ENCODE measurements around the gene RBM20. TPM values are rescaled to one million over a fixed set of nuclear protein-coding genes. Genes with fewer than 3 reads are reported as not detected.

Gene RBM20
- total and polyA plus RNA-seq, 10 of the 15 experiments (the other 5 are each of a cell fraction or from before 2014, with no cell fraction given) = 0.04 to 0.26 (median 0.15) TPM

DNA sequence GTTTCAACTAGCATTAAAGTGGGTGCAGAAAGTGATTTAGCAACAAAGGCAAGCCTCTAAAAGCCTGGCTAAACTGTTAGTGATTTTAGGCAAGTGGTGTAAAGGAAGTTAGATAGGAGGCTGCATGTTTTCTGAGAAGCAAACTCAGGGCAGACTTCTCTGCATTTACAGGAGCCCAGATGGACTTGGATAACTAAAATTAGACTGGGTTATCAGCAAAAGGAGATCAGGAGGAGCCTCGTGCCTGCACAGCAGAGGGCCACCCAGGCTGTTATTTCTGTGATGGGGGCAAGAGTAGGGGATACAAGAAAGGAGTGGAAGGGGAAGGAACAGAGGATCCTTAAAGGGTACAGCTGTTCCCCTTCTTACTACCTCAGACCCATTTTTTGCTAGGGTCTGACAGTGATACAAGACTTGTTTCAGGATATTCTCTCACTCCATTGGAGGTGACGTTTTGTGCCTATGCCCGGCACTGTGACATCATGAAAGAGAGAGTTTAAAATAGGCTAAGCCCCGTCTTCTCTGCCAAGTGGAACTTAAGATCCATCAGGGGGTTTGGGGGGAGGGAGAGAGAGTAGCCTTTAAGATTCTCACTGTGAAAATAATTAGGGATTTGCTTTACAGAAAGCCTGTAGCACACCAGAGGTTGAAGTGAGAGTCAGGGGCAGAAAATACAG lies 178.0 kb downstream of the RBM20 start:
- no peaks in the 10 kb centered on the region for H3K9me3 ChIP-seq (replicated peaks; ENCODE audit: control insufficient read depth, insufficient read depth, low read length)
- no peak overlapping the region for H3K4me2 ChIP-seq (ENCODE audit: control insufficient read depth, insufficient read depth)
- CTCF ChIA-PET = interaction anchor here (0.5 to 1.5 kb wide), 5 partner anchors 12 to 122 kb away, joined by 3 to 9 read pairs (median 4); no protein-coding TSS in a partner anchor
- H3K4me3 ChIP-seq = no peak overlapping the region
- H4K20me1 ChIP-seq (ENCODE audit: control insufficient read depth, insufficient read depth) = no peaks in the 10 kb centered on the region
- DNase-seq (ENCODE audit: low read depth, low spot score) = no peak
- no peak for ATAC-seq
- RAD21 ChIA-PET (ENCODE audit: unreplicated experiment) = interaction anchor here (0.8 to 2.6 kb wide), 7 partner anchors 15 to 68 kb away, joined by 3 to 7 read pairs (median 3); no protein-coding TSS in a partner anchor
- H2AFZ ChIP-seq (ENCODE audit: control insufficient read depth, low read depth, low read length) = no peak overlapping the region
- TF ChIP-seq SMARCA5 (IDR thresholded peaks at IDR 0.05) (no peak), NR2C1 (IDR thresholded peaks at IDR 0.05) (no peak)
- intact Hi-C loops (cut with micrococcal nuclease; ENCODE audit: unreplicated experiment) (no loop called here), in situ Hi-C loops (cut with MboI) (no loop called here)
- FAIRE-seq = no peak
- H3K4me1 ChIP-seq (ENCODE audit: control insufficient read depth, insufficient read depth, low read length) = peaks cover 12% of the 10 kb centered on the region
- no TSS peak for BruUV-seq (replicated peaks)
- SMC1A ChIA-PET (ENCODE audit: uncharacterized antibody, unreplicated experiment) = interaction anchor here (1.4 to 10.8 kb wide), 6 partner anchors 10 to 60 kb away, joined by 3 to 57 read pairs (median 6); no protein-coding TSS in a partner anchor
- no peaks in the 10 kb centered on the region for H3K36me3 ChIP-seq (ENCODE audit: control insufficient read depth in 2 of 2, insufficient read depth in 2 of 2, low read length in 1 of 2)
- 81% methylated on average over 4 of the region's 4 CpGs for WGBS (ENCODE audit: insufficient coverage, insufficient replicate concordance, low lambda C conversion rate, missing lambda C conversion rate)
- POLR2A ChIA-PET = interaction anchor here (0.6 to 1.4 kb wide), 6 partner anchors 13 to 550 kb away, joined by 3 to 5 read pairs (median 4); no protein-coding TSS in a partner anchor
- no peaks in the 10 kb centered on the region for H3K79me2 ChIP-seq (ENCODE audit: control insufficient read depth, insufficient read depth, low read length)
- H3K9ac ChIP-seq (ENCODE audit: control insufficient read depth, insufficient read depth, low read length) = no peak overlapping the region
- no peaks in the 10 kb centered on the region for H3K27me3 ChIP-seq (replicated peaks in 1 of 2; ENCODE audit: control insufficient read depth in 2 of 2, insufficient read depth in 2 of 2, low read length in 1 of 2)
- H3K27ac ChIP-seq (ENCODE audit: control insufficient read depth, insufficient read depth) = no peak overlapping the region

DNA sequence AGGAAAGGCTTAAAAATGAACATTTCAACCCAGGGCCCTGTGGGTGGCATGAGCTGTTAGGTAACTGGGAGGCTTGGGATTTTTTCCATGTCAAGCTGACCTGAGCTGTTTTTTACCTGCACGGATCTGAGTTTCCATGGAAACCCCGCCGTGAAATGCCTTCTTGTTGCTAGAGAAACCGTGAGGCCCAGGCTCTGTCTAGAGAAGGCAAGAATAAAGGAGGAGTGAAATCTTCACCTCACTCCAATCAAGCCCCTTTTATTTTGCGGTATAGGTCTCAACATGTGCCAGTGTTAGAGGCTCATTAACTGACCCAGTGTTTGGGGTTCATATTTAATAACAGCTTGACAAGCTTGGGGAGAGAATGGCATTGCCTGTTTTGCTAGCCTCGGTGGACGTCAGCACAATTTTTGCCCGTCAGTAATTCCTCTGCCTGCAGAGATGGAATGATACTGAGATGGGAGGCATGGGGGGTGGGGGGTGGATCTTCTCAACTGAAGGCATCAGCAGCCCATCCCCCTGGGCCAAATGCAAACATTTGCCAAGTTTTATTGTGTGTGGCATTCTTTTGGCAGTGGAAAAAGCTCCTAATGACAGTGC lies 178.7 kb downstream of the RBM20 start:
- BruUV-seq (replicated peaks) = no TSS peak
- 87% methylated on average over 8 of the region's 8 CpGs for WGBS (ENCODE audit: insufficient coverage, insufficient replicate concordance, low lambda C conversion rate, missing lambda C conversion rate)
- ChIA-PET SMC1A (ENCODE audit: uncharacterized antibody, unreplicated experiment) (interaction anchor here (0.9 to 10.8 kb wide), 9 partner anchors 13 to 72 kb away, joined by 3 to 57 read pairs (median 5); no protein-coding TSS in a partner anchor), RAD21 (ENCODE audit: unreplicated experiment) (interaction anchor here (0.6 to 2.6 kb wide), 7 partner anchors 14 to 68 kb away, joined by 3 to 7 read pairs (median 3); no protein-coding TSS in a partner anchor), POLR2A (interaction anchor here (0.6 to 1.4 kb wide), 5 partner anchors 12 to 550 kb away, joined by 3 to 5 read pairs (median 4); no protein-coding TSS in a partner anchor), CTCF (interaction anchor here (0.5 to 1.5 kb wide), 5 partner anchors 13 to 363 kb away, joined by 3 to 5 read pairs (median 4); no protein-coding TSS in a partner anchor)
- Histone ChIP-seq H4K20me1 (ENCODE audit: control insufficient read depth, insufficient read depth) (no peaks in the 10 kb centered on the region), H2AFZ (ENCODE audit: control insufficient read depth, low read depth, low read length) (no peak overlapping the region), H3K9ac (ENCODE audit: control insufficient read depth, insufficient read depth, low read length) (no peak overlapping the region), H3K27me3 (replicated peaks in 1 of 2; ENCODE audit: control insufficient read depth in 2 of 2, insufficient read depth in 2 of 2, low read length in 1 of 2) (no peaks in the 10 kb centered on the region), H3K4me2 (ENCODE audit: control insufficient read depth, insufficient read depth) (no peak overlapping the region), H3K4me3 (no peak overlapping the region), H3K9me3 (replicated peaks; ENCODE audit: control insufficient read depth, insufficient read depth, low read length) (no peaks in the 10 kb centered on the region), H3K79me2 (ENCODE audit: control insufficient read depth, insufficient read depth, low read length) (no peaks in the 10 kb centered on the region), H3K27ac (ENCODE audit: control insufficient read depth, insufficient read depth) (no peak overlapping the region), H3K4me1 (ENCODE audit: control insufficient read depth, insufficient read depth, low read length) (peaks cover 7% of the 10 kb centered on the region), H3K36me3 (ENCODE audit: control insufficient read depth in 2 of 2, insufficient read depth in 2 of 2, low read length in 1 of 2) (no peaks in the 10 kb centered on the region)
- DNase-seq (ENCODE audit: low read depth, low spot score) (no peak), ATAC-seq (no peak), FAIRE-seq (no peak)
- in situ Hi-C loops (cut with MboI) = no loop called here
- intact Hi-C loops (cut with micrococcal nuclease; ENCODE audit: unreplicated experiment) = no loop called here
- TF ChIP-seq ZNF207 (IDR thresholded peaks at IDR 0.05; ENCODE audit: borderline replicate concordance) = no peak
- TF ChIP-seq NR2C1 (IDR thresholded peaks at IDR 0.05) = no peak
- no peak for TF ChIP-seq TBL1XR1 (IDR thresholded peaks at IDR 0.05; ENCODE audit: low read depth, low read length)
- no peak for TF ChIP-seq STAT1 (conservative IDR thresholded peaks at IDR 0.05)
- TF ChIP-seq SP1 (IDR thresholded peaks at IDR 0.05; ENCODE audit: low read depth, low read length) = no peak
- no peak for TF ChIP-seq ZNF622 (IDR thresholded peaks at IDR 0.05)
- TF ChIP-seq BACH1 (IDR thresholded peaks at IDR 0.05; ENCODE audit: borderline replicate concordance) = no peak
- TF ChIP-seq, protein P1, sequence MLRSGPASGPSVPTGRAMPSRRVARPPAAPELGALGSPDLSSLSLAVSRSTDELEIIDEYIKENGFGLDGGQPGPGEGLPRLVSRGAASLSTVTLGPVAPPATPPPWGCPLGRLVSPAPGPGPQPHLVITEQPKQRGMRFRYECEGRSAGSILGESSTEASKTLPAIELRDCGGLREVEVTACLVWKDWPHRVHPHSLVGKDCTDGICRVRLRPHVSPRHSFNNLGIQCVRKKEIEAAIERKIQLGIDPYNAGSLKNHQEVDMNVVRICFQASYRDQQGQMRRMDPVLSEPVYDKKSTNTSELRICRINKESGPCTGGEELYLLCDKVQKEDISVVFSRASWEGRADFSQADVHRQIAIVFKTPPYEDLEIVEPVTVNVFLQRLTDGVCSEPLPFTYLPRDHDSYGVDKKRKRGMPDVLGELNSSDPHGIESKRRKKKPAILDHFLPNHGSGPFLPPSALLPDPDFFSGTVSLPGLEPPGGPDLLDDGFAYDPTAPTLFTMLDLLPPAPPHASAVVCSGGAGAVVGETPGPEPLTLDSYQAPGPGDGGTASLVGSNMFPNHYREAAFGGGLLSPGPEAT (IDR thresholded peaks at IDR 0.05; ENCODE audit: low read depth) = no peak
- no peak for TF ChIP-seq CBX5 (IDR thresholded peaks at IDR 0.05; ENCODE audit: low read depth)
- no peak for TF ChIP-seq NFYB (IDR thresholded peaks at IDR 0.05; ENCODE audit: insufficient read depth, low read depth, low read length)
- TF ChIP-seq, protein P2, sequence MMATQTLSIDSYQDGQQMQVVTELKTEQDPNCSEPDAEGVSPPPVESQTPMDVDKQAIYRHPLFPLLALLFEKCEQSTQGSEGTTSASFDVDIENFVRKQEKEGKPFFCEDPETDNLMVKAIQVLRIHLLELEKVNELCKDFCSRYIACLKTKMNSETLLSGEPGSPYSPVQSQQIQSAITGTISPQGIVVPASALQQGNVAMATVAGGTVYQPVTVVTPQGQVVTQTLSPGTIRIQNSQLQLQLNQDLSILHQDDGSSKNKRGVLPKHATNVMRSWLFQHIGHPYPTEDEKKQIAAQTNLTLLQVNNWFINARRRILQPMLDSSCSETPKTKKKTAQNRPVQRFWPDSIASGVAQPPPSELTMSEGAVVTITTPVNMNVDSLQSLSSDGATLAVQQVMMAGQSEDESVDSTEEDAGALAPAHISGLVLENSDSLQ (IDR thresholded peaks at IDR 0.05) = no peak
- no peak for TF ChIP-seq PAX5 (IDR thresholded peaks at IDR 0.05; ENCODE audit: borderline replicate concordance, low read depth, low read length)
- no peak for TF ChIP-seq EED (IDR thresholded peaks at IDR 0.05; ENCODE audit: low read depth)

All from GM12878 (cell line).